GM12873 (cell line): ENCODE data around the gene GUCD1.

Source experiments
- TF ChIP-seq, protein P1 (sequence below): IDR thresholded peaks from 2 replicates; pipeline ENCODE4 v1.5.1; 2012; ENCODE audit warnings: low read depth, mild to moderate bottlenecking, moderate library complexity, low read length, control low read depth; ENCODE audit not compliant: insufficient read depth; ENCODE audit errors: missing control alignments

The GUCD1 gene

DNA sequence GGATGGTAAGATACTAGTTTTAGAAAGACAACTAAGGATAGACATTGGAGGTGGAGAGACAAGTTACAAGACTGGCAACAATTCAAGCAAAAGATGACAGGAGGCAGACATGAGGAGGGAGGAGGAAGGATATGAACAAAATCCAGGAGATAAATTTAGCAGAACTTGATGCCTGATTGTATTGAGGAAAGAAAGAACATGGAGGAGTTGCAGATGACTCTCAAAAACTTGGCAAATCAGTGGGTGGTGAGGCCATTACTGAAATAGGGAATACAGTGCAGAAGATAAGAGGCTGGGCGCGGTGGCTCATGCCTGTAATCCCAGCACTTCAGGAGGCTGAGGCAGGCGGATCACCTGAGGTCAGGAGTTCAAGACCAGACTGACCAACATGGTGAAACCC, 62.5 kb downstream of the GUCD1 start:
- TF ChIP-seq, protein P1, sequence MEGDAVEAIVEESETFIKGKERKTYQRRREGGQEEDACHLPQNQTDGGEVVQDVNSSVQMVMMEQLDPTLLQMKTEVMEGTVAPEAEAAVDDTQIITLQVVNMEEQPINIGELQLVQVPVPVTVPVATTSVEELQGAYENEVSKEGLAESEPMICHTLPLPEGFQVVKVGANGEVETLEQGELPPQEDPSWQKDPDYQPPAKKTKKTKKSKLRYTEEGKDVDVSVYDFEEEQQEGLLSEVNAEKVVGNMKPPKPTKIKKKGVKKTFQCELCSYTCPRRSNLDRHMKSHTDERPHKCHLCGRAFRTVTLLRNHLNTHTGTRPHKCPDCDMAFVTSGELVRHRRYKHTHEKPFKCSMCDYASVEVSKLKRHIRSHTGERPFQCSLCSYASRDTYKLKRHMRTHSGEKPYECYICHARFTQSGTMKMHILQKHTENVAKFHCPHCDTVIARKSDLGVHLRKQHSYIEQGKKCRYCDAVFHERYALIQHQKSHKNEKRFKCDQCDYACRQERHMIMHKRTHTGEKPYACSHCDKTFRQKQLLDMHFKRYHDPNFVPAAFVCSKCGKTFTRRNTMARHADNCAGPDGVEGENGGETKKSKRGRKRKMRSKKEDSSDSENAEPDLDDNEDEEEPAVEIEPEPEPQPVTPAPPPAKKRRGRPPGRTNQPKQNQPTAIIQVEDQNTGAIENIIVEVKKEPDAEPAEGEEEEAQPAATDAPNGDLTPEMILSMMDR: no peak
